HCT116 (cell line): ENCODE measurements around the gene MECP2.
"Not testable (repeated sequence)": the region's sequence is repeated elsewhere in the genome, so short reads cannot be mapped to it uniquely, and the experiment has no call there.

Experiments used
- ATF3 ChIP-seq: IDR thresholded peaks from 2 replicates; pipeline ENCODE4 v1.6.1; 2012
- CEBPB ChIP-seq: IDR thresholded peaks from 2 replicates; pipeline ENCODE4 v1.6.1; 2012; ENCODE audit warnings: low read depth
- CTCF ChIP-seq, 3 experiments: fragments of 200-600 bp in 1 of 3; sonication (generic) in 1 of 3; IDR thresholded peaks in 2 of 3; conservative IDR thresholded peaks in 1 of 3; 2 replicates each; pipeline ENCODE4 v1.5.1; 2012 to 2017; ENCODE audit warnings: low read depth in 2 of 3, low read length in 2 of 3, antibody characterized with exemption in 1 of 3, borderline replicate concordance in 1 of 3, control low read depth in 1 of 3, mild to moderate bottlenecking in 1 of 3, mixed read lengths in 1 of 3, mixed run types in 1 of 3, moderate library complexity in 1 of 3; ENCODE audit not compliant: insufficient read depth in 1 of 3
- EZH2 ChIP-seq: fragments of 200-600 bp; sonication (generic); IDR thresholded peaks from 2 replicates; pipeline ENCODE4 v1.6.1; 2017; ENCODE audit warnings: antibody characterized with exemption, mixed run types
- JUND ChIP-seq: IDR thresholded peaks from 2 replicates; pipeline ENCODE4 v1.6.1; 2012
- POLR2A ChIP-seq: IDR thresholded peaks from 2 replicates; pipeline ENCODE4 v1.7.0; 2011; ENCODE audit warnings: borderline replicate concordance; ENCODE audit not compliant: insufficient read depth, insufficient read length; ENCODE audit errors: extremely low read depth
- POLR2AphosphoS5 ChIP-seq: IDR thresholded peaks from 2 replicates; pipeline ENCODE4 v1.6.1; 2011; ENCODE audit warnings: mild to moderate bottlenecking, low read depth, low read length, moderate library complexity
- RAD21 ChIP-seq: IDR thresholded peaks from 2 replicates; pipeline ENCODE4 v1.6.1; 2012; ENCODE audit warnings: low read depth, mild to moderate bottlenecking
- REST ChIP-seq: IDR thresholded peaks from 2 replicates; pipeline ENCODE4 v1.6.1; 2012; ENCODE audit warnings: low read depth
- SP1 ChIP-seq: IDR thresholded peaks from 2 replicates; pipeline ENCODE4 v1.6.1; 2012; ENCODE audit warnings: low read depth
- SRF ChIP-seq: IDR thresholded peaks from 2 replicates; pipeline ENCODE4 v1.6.1; 2012; ENCODE audit warnings: low read depth
- TCF7L2 ChIP-seq: IDR thresholded peaks from 2 replicates; pipeline ENCODE4 v1.7.0; 2011; ENCODE audit warnings: borderline replicate concordance, inconsistent platforms; ENCODE audit not compliant: insufficient read depth, insufficient read length; ENCODE audit errors: extremely low read depth
- ZFX ChIP-seq: fragments of 450-650 bp; IDR thresholded peaks from 2 replicates; pipeline ENCODE4 v1.6.1; 2017

- TF ChIP-seq CTCF (IDR thresholded peaks at IDR 0.05 in 2 of 3, conservative IDR thresholded peaks at IDR 0.05 in 1 of 3; ENCODE audit: borderline replicate concordance in 1 of 3, insufficient read depth in 1 of 3, low read depth in 2 of 3, low read length in 2 of 3); POLR2A; POLR2AphosphoS5; REST; ATF3; SP1; ZFX; EZH2; TCF7L2; RAD21; SRF; CEBPB; JUND: not testable (repeated sequence)
These were observed 117.1 kb downstream of the MECP2 start for GRCh38 chrX:153980394-153980793.
